ENCODE measurements around the gene SOX18. TPM values are rescaled to one million over a fixed set of nuclear protein-coding genes. Genes with fewer than 3 reads are reported as not detected.
"Not testable (repeated sequence)": the region's sequence is repeated elsewhere in the genome, so short reads cannot be mapped to it uniquely, and the experiment has no call there.

Gene SOX18
- total RNA-seq, 1 donor: under 0.01 TPM

DNA sequence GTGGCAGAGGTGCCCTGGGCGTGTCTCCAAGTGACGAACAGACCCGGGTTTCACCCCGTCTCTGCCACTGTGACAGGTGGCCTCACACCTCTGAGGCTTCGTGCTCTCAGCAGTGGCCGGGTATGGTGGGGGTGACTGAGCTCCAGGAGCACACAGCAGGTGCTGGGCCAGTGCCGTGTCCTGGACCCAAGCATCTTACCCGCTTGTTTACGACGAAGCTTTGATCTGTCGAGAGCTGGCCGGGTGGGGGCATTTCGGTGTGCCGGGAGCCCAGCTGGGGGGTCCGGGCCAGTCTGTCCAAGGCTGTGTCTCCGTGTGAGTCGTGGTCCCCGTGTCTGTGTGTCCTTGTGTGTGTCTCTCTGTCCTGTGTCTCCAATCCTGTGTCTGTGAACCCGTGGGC lies 41.9 kb upstream of the SOX18 start:
- H3K27me3 ChIP-seq (ENCODE audit: insufficient read depth, low read length): peaks cover 4% of the 10 kb centered on the region
- H3K36me3 ChIP-seq (ENCODE audit: insufficient read depth, low read length): no peaks in the 10 kb centered on the region
- no peaks in the 10 kb centered on the region for H4K20me1 ChIP-seq (ENCODE audit: insufficient read depth, low read length)
- H3K4me2 ChIP-seq (ENCODE audit: insufficient read depth, low read length): no peak overlapping the region
- H3K4me3 ChIP-seq (ENCODE audit: insufficient read depth, low read length): no peak overlapping the region
- DNase-seq (ENCODE audit: insufficient read length, low spot score, missing footprints): no peak
- no peaks in the 10 kb centered on the region for H3K9me3 ChIP-seq (ENCODE audit: low read depth, low read length)
- H2AFZ ChIP-seq (ENCODE audit: low read length): no peak overlapping the region
- no peaks in the 10 kb centered on the region for H3K4me1 ChIP-seq (ENCODE audit: insufficient read depth, low read length)
- TF ChIP-seq, protein P1, sequence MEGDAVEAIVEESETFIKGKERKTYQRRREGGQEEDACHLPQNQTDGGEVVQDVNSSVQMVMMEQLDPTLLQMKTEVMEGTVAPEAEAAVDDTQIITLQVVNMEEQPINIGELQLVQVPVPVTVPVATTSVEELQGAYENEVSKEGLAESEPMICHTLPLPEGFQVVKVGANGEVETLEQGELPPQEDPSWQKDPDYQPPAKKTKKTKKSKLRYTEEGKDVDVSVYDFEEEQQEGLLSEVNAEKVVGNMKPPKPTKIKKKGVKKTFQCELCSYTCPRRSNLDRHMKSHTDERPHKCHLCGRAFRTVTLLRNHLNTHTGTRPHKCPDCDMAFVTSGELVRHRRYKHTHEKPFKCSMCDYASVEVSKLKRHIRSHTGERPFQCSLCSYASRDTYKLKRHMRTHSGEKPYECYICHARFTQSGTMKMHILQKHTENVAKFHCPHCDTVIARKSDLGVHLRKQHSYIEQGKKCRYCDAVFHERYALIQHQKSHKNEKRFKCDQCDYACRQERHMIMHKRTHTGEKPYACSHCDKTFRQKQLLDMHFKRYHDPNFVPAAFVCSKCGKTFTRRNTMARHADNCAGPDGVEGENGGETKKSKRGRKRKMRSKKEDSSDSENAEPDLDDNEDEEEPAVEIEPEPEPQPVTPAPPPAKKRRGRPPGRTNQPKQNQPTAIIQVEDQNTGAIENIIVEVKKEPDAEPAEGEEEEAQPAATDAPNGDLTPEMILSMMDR (IDR thresholded peaks at IDR 0.05; ENCODE audit: extremely low read depth, low read depth, low read length): no peak
- H3K79me2 ChIP-seq (ENCODE audit: insufficient read depth, low read length): no peaks in the 10 kb centered on the region
- H3K27ac ChIP-seq (ENCODE audit: low read depth, low read length): no peak overlapping the region

DNA sequence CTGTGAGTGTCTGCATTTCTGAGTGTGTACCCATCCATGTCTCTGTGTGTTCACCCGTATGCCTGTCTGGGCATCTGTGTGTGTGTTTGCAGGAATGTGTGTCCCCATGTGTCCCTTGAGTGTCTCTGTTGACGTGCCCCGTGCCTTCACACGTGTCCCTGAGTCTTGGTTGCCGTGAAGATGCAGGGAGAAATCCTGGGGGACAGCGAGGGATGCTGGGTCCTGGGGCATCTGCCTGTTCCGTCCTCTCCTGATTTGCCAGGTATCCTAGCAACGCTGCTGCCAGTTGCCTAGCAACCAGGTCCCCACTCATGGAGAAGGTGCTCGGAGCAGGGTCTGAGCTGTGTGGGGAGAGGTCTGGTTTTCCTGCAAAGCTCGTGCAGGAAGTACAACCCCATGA lies 40.7 kb upstream of the SOX18 start:
- no peak overlapping the region for H3K27ac ChIP-seq (ENCODE audit: low read depth, low read length)
- H3K4me3 ChIP-seq (ENCODE audit: insufficient read depth, low read length): no peak overlapping the region
- H3K36me3 ChIP-seq (ENCODE audit: insufficient read depth, low read length): no peaks in the 10 kb centered on the region
- H3K27me3 ChIP-seq (ENCODE audit: insufficient read depth, low read length): peaks cover 15% of the 10 kb centered on the region
- TF ChIP-seq, protein P1 (IDR thresholded peaks at IDR 0.05; ENCODE audit: extremely low read depth, low read depth, low read length): no peak
- no peaks in the 10 kb centered on the region for H3K4me1 ChIP-seq (ENCODE audit: insufficient read depth, low read length)
- no peaks in the 10 kb centered on the region for H3K79me2 ChIP-seq (ENCODE audit: insufficient read depth, low read length)
- no peak overlapping the region for H3K4me2 ChIP-seq (ENCODE audit: insufficient read depth, low read length)
- H2AFZ ChIP-seq (ENCODE audit: low read length): no peak overlapping the region
- H3K9me3 ChIP-seq (ENCODE audit: low read depth, low read length): no peaks in the 10 kb centered on the region
- no peak for DNase-seq (ENCODE audit: insufficient read length, low spot score, missing footprints)
- H4K20me1 ChIP-seq (ENCODE audit: insufficient read depth, low read length): no peaks in the 10 kb centered on the region

DNA sequence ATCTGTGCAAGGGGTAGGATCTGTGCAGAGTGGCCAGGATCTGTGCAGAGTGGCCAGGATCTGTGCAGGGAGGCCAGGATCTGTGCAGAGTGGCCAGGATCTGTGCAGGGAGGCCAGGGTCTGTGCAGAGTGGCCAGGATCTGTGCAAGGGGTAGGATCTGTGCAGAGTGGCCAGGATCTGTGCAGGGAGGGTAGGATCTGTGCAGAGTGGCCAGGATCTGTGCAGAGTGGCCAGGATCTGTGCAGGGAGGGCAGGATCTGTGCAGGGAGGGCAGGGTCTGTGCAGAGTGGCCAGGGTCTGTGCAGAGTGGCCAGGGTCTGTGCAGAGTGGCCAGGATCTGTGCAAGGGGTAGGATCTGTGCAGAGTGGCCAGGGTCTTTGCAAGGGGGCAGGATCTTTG lies 39.1 kb upstream of the SOX18 start:
- H3K4me2 ChIP-seq (ENCODE audit: insufficient read depth, low read length); H3K36me3 ChIP-seq (ENCODE audit: insufficient read depth, low read length); H2AFZ ChIP-seq (ENCODE audit: low read length); H3K4me3 ChIP-seq (ENCODE audit: insufficient read depth, low read length); H4K20me1 ChIP-seq (ENCODE audit: insufficient read depth, low read length); H3K79me2 ChIP-seq (ENCODE audit: insufficient read depth, low read length); DNase-seq (ENCODE audit: insufficient read length, low spot score, missing footprints); H3K4me1 ChIP-seq (ENCODE audit: insufficient read depth, low read length); H3K27ac ChIP-seq (ENCODE audit: low read depth, low read length); H3K9me3 ChIP-seq (ENCODE audit: low read depth, low read length): not testable (repeated sequence)
- H3K27me3 ChIP-seq (ENCODE audit: insufficient read depth, low read length): peaks cover 30% of the 10 kb centered on the region

DNA sequence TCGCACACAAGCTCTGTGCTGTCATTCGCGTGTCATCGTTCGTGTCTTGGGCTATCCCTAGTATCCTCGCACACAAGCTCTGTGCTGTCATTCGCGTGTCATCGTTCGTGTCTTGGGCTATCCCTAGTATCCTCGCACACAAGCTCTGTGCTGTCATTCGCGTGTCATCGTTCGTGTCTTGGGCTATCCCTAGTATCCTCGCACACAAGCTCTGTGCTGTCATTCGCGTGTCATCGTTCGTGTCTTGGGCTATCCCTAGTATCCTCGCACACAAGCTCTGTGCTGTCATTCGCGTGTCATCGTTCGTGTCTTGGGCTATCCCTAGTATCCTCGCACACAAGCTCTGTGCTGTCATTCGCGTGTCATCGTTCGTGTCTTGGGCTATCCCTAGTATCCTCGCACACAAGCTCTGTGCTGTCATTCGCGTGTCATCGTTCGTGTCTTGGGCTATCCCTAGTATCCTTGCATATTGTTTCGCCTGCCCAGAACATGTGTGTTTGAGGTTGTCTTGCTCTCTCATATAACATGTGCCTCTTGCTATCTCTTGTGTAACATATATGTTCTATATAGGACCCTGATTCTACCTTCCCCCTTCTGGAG lies 37.9 kb upstream of the SOX18 start:
- not testable (repeated sequence) for DNase-seq (ENCODE audit: insufficient read length, low spot score, missing footprints); H2AFZ ChIP-seq (ENCODE audit: low read length); H3K4me2 ChIP-seq (ENCODE audit: insufficient read depth, low read length); H3K27ac ChIP-seq (ENCODE audit: low read depth, low read length); H3K4me3 ChIP-seq (ENCODE audit: insufficient read depth, low read length); H4K20me1 ChIP-seq (ENCODE audit: insufficient read depth, low read length); H3K4me1 ChIP-seq (ENCODE audit: insufficient read depth, low read length); H3K9me3 ChIP-seq (ENCODE audit: low read depth, low read length); H3K79me2 ChIP-seq (ENCODE audit: insufficient read depth, low read length); H3K36me3 ChIP-seq (ENCODE audit: insufficient read depth, low read length)
- peaks cover 35% of the 10 kb centered on the region for H3K27me3 ChIP-seq (ENCODE audit: insufficient read depth, low read length)

DNA sequence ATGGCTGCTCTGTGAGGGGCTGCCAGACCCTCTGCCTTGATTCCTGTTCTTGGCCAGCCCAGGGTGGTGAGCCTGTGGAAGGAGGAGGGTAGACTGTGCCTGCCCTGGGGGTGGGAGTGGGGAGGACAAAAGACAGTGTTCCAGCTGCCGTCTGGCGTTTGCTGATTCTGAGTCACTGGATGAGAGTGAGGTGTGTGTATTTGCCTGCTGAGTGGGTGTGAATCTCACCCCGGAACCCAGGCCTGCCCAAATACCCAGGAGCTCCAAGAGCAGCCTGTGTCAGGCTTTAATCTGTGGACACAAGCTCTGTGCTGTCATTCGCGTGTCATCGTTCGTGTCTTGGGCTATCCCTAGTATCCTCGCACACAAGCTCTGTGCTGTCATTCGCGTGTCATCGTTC lies 37.4 kb upstream of the SOX18 start:
- Histone ChIP-seq H3K4me2 (ENCODE audit: insufficient read depth, low read length) (no peak overlapping the region), H3K36me3 (ENCODE audit: insufficient read depth, low read length) (no peaks in the 10 kb centered on the region), H4K20me1 (ENCODE audit: insufficient read depth, low read length) (no peaks in the 10 kb centered on the region), H3K79me2 (ENCODE audit: insufficient read depth, low read length) (no peaks in the 10 kb centered on the region), H2AFZ (ENCODE audit: low read length) (no peak overlapping the region), H3K4me1 (ENCODE audit: insufficient read depth, low read length) (no peaks in the 10 kb centered on the region), H3K27ac (ENCODE audit: low read depth, low read length) (no peak overlapping the region), H3K27me3 (ENCODE audit: insufficient read depth, low read length) (peaks cover 40% of the 10 kb centered on the region), H3K4me3 (ENCODE audit: insufficient read depth, low read length) (no peak overlapping the region), H3K9me3 (ENCODE audit: low read depth, low read length) (no peaks in the 10 kb centered on the region)
- TF ChIP-seq, protein P1 (IDR thresholded peaks at IDR 0.05; ENCODE audit: extremely low read depth, low read depth, low read length): no peak
- no peak for DNase-seq (ENCODE audit: insufficient read length, low spot score, missing footprints)
